Fibroblast of the conjunctiva (primary cell): ENCODE results near the gene NOS1.
A peak's percentile ranks its signal among the peaks of the same experiment; 100 is the strongest.
"Not testable (repeated sequence)": the region's sequence is repeated elsewhere in the genome, so short reads cannot be mapped to it uniquely, and the experiment has no call there.

Source experiments
- DNase-seq: peaks from one replicate; pipeline ENCODE4 v3.0.0-alpha.2; 2010; ENCODE audit warnings: low read depth

NOS1 gene

GRCh38 chr12:117208206-117208605 is 153.2 kb downstream of the NOS1 start:
- no peak for DNase-seq

GRCh38 chr12:117207675-117208074 is 153.8 kb downstream of the NOS1 start:
- no peak for DNase-seq

GRCh38 chr12:117202556-117202955 is 158.9 kb downstream of the NOS1 start:
- no peak for DNase-seq

GRCh38 chr12:117202033-117202432 is 159.4 kb downstream of the NOS1 start:
- DNase-seq, result no peak

GRCh38 chr12:117199956-117200744 is 161.3 kb downstream of the NOS1 start:
- not testable (repeated sequence) for DNase-seq

GRCh38 chr12:117196334-117196733 is 165.1 kb downstream of the NOS1 start:
- not testable (repeated sequence) for DNase-seq

GRCh38 chr12:117195027-117195426 is 166.4 kb downstream of the NOS1 start:
- not testable (repeated sequence) for DNase-seq

GRCh38 chr12:117193903-117194302 is 167.5 kb downstream of the NOS1 start:
- DNase-seq, result no peak

- DNase-seq, result not testable (repeated sequence)
Measured at GRCh38 chr12:117192581-117192980, 168.8 kb downstream of the NOS1 start.

GRCh38 chr12:117192057-117192456 is 169.4 kb downstream of the NOS1 start:
- no peak for DNase-seq

- DNase-seq, result peak; percentile 53
Measured at GRCh38 chr12:117190210-117190781, 171.1 kb downstream of the NOS1 start, which contains the start of gene FBXO21. Gene FBXO21, minus strand, starts transcription at chr12:117190470. Its CDS starts 14 bp downstream, at chr12:117190456.

GRCh38 chr12:117189725-117190209 is 171.7 kb downstream of the NOS1 start:
- DNase-seq, result no peak

- DNase-seq, result peak; percentile 5
Measured at GRCh38 chr12:117188961-117189724, 172.3 kb downstream of the NOS1 start.

GRCh38 chr12:117188121-117188665 is 173.2 kb downstream of the NOS1 start:
- no peak for DNase-seq

- DNase-seq, result no peak
Measured at GRCh38 chr12:117187421-117187820, 174.0 kb downstream of the NOS1 start.

- no peak for DNase-seq
Measured at GRCh38 chr12:117182866-117183265, 178.6 kb downstream of the NOS1 start.

GRCh38 chr12:117181468-117181843 is 180.0 kb downstream of the NOS1 start:
- not testable (repeated sequence) for DNase-seq

- DNase-seq, result no peak
Measured at GRCh38 chr12:117180758-117181467, 180.5 kb downstream of the NOS1 start.

GRCh38 chr12:117178745-117179144 is 182.7 kb downstream of the NOS1 start:
- DNase-seq, result no peak

GRCh38 chr12:117178301-117178700 is 183.1 kb downstream of the NOS1 start:
- no peak for DNase-seq

- no peak for DNase-seq
Measured at GRCh38 chr12:117172168-117172567, 189.3 kb downstream of the NOS1 start.
